MCF 10A (cell line): ENCODE measurements around the gene GPN3. TPM values are rescaled to one million over a fixed set of nuclear protein-coding genes. Genes with fewer than 3 reads are reported as not detected.
"Not testable (repeated sequence)": the region's sequence is repeated elsewhere in the genome, so short reads cannot be mapped to it uniquely, and the experiment has no call there.

Experiments used
- BruUV-seq: library from RNA; stranded (reverse); fragments of 400-500 nt; replicated peaks from 2 replicates; lab custom pipeline; 2021; lab: Mats Ljungman, UMichigan
- CTCF ChIA-PET: fragments of 300-600 bp; sonication (Branson Sonifier 250); formaldehyde crosslinking; extraction: SDS; loops from one replicate; lab custom pipeline; 2021; ENCODE audit warnings: antibody characterized with exemption, inconsistent platforms; lab: Yijun Ruan, JAX
- POLR2A ChIA-PET: fragments of 300-600, 350-650 bp; sonication (Branson Sonifier 250); formaldehyde crosslinking; extraction: SDS; loops from one replicate; lab custom pipeline; 2020; ENCODE audit warnings: antibody characterized with exemption, inconsistent platforms; lab: Yijun Ruan, JAX
- DNase-seq: peaks from one replicate; pipeline ENCODE4 v3.0.0-alpha.2; 2018; ENCODE audit not compliant: unreplicated experiment
- H3K27ac Mint-ChIP-seq: one replicate; pipeline ENCODE4 v1.8.0; 2022; ENCODE audit warnings: mild to moderate bottlenecking, low read depth, mixed read lengths; ENCODE audit not compliant: unreplicated experiment
- H3K27me3 Mint-ChIP-seq: one replicate; pipeline ENCODE4 v1.8.0; 2022; ENCODE audit warnings: mixed read lengths; ENCODE audit not compliant: insufficient read depth, unreplicated experiment
- H3K36me3 Mint-ChIP-seq: one replicate; pipeline ENCODE4 v1.8.0; 2022; ENCODE audit warnings: mild to moderate bottlenecking, moderate library complexity, mixed read lengths; ENCODE audit not compliant: insufficient read depth, unreplicated experiment
- H3K4me1 Mint-ChIP-seq: one replicate; pipeline ENCODE4 v1.8.0; 2022; ENCODE audit warnings: mixed read lengths; ENCODE audit not compliant: insufficient read depth, unreplicated experiment
- H3K4me3 Mint-ChIP-seq: one replicate; pipeline ENCODE4 v1.8.0; 2022; ENCODE audit warnings: mild to moderate bottlenecking, moderate library complexity, mixed read lengths; ENCODE audit not compliant: unreplicated experiment
- H3K9me3 Mint-ChIP-seq: one replicate; pipeline ENCODE4 v1.8.0; 2022; ENCODE audit warnings: mixed read lengths; ENCODE audit not compliant: unreplicated experiment
- CTCF ChIP-seq: fragments of 200-600 bp; IDR thresholded peaks from one replicate; pipeline ENCODE4 v1.8.0; 2022; ENCODE audit warnings: antibody characterized with exemption, mild to moderate bottlenecking; ENCODE audit not compliant: unreplicated experiment
- intact Hi-C: fragments of 100-400 bp; cut with micrococcal nuclease; formaldehyde crosslinking; loops from 2 replicates; pipeline ENCODE4 v1.14.1; 2022
- total RNA-seq: library from RNA; stranded (reverse); gene quantifications from 2 replicates; pipeline ENCODE4 v1.2.3, GENCODE V29; 2022

GPN3 gene
- total RNA-seq, 1 experiment from 2014 or later, result 18.1 TPM

- Mint-ChIP-seq H3K36me3 (peaks cover 40% of the 10 kb centered on the region), H3K9me3 (no peaks in the 10 kb centered on the region), H3K27me3 (no peaks in the 10 kb centered on the region), H3K4me1 (peaks cover 14% of the 10 kb centered on the region), H3K4me3 (peak overlapping the region; percentile 92), H3K27ac (peak overlapping the region; percentile 59)
- no TSS peak for BruUV-seq
- CTCF ChIA-PET, result interaction anchor here (0.7 to 2.2 kb wide), 4 partner anchors 11 to 103 kb away, joined by 3 to 7 read pairs (median 4); partner anchors contain the start of genes ARPC3, FAM216A and GPN3
- peak; percentile 70 for DNase-seq
- POLR2A ChIA-PET, result interaction anchor here (0.6 to 5.9 kb wide), 15 partner anchors 10 to 375 kb away, joined by 3 to 117 read pairs (median 4); partner anchors contain the start of genes ARPC3, FAM216A, GPN3 and IFT81
- TF ChIP-seq CTCF, result no peak
- intact Hi-C loops, result no loop called here
Measured at GRCh38 chr12:110498984-110499706, 31.1 kb upstream of the GPN3 start.

GRCh38 chr12:110475426-110475825 lies 7.4 kb upstream of the GPN3 start:
- H3K9me3 Mint-ChIP-seq, result no peaks in the 10 kb centered on the region
- peaks cover 43% of the 10 kb centered on the region for H3K36me3 Mint-ChIP-seq
- intact Hi-C loops, result no loop called here
- no peak overlapping the region for H3K4me3 Mint-ChIP-seq
- H3K4me1 Mint-ChIP-seq, result no peaks in the 10 kb centered on the region
- no peak for DNase-seq
- no peak for TF ChIP-seq CTCF
- H3K27ac Mint-ChIP-seq, result no peak overlapping the region
- H3K27me3 Mint-ChIP-seq, result no peaks in the 10 kb centered on the region
- POLR2A ChIA-PET, result no interaction called here
- BruUV-seq, result no TSS peak
- CTCF ChIA-PET, result interaction anchor here (0.6 to 0.8 kb wide), 6 partner anchors 11 to 495 kb away, joined by 3 to 4 read pairs (median 3); no protein-coding TSS in a partner anchor

- Mint-ChIP-seq H3K27ac (peak overlapping the region; percentile 93), H3K27me3 (no peaks in the 10 kb centered on the region), H3K9me3 (no peaks in the 10 kb centered on the region), H3K4me3 (peak overlapping the region; percentile 88), H3K4me1 (peaks cover 11% of the 10 kb centered on the region), H3K36me3 (peaks cover 32% of the 10 kb centered on the region)
- no peak for DNase-seq
- CTCF ChIA-PET, result interaction anchor here (0.6 to 6.4 kb wide), 10 partner anchors 9 to 534 kb away, joined by 3 to 85 read pairs (median 4); partner anchors contain the start of gene ARPC3
- no TSS peak for BruUV-seq
- POLR2A ChIA-PET, result interaction anchor here (0.5 to 6.5 kb wide), 46 partner anchors 8 to 472 kb away, joined by 3 to 126 read pairs (median 5); partner anchors contain the start of genes ANAPC7, ARPC3, GIT2 and PPP1CC
- TF ChIP-seq CTCF, result no peak
- intact Hi-C loops, result loop anchor here (1.0 kb wide), 2 partner anchors 18 to 34 kb away; partner anchors contain the start of genes ARPC3, RAD9B and VPS29
Measured at GRCh38 chr12:110467847-110468213, 227 bp downstream of the GPN3 start.

- POLR2A ChIA-PET, result interaction anchor here (0.6 to 6.5 kb wide), 11 partner anchors 8 to 147 kb away, joined by 3 to 126 read pairs (median 9); partner anchors contain the start of genes ARPC3, RAD9B, TCTN1 and VPS29
- intact Hi-C loops, result no loop called here
- CTCF ChIA-PET, result interaction anchor here (0.6 to 6.4 kb wide), 4 partner anchors 97 to 1218 kb away, joined by 3 to 85 read pairs (median 3); no protein-coding TSS in a partner anchor
Measured at GRCh38 chr12:110466791-110467190, 1.3 kb downstream of the GPN3 start.

GRCh38 chr12:110465765-110466164 lies 2.3 kb downstream of the GPN3 start:
- H3K4me3 Mint-ChIP-seq, BruUV-seq, H3K27me3 Mint-ChIP-seq, H3K27ac Mint-ChIP-seq, DNase-seq, intact Hi-C loops, H3K9me3 Mint-ChIP-seq: not testable (repeated sequence)
- H3K4me1 Mint-ChIP-seq, result peaks cover 11% of the 10 kb centered on the region
- CTCF ChIA-PET, result interaction anchor here (1.2 kb wide), 1 partner anchor 15 kb away, joined by 14 read pairs; the partner anchor contains the start of gene ARPC3
- H3K36me3 Mint-ChIP-seq, result peaks cover 40% of the 10 kb centered on the region
- POLR2A ChIA-PET, result interaction anchor here (0.6 to 6.5 kb wide), 5 partner anchors 13 to 148 kb away, joined by 3 to 126 read pairs (median 3); partner anchors contain the start of genes ARPC3, RAD9B, TCTN1 and VPS29

More at GRCh38 chr12:110466791-110467190, 1.3 kb downstream of the GPN3 start:
- Mint-ChIP-seq H3K36me3 (peaks cover 33% of the 10 kb centered on the region), H3K4me1 (peaks cover 11% of the 10 kb centered on the region), H3K9me3 (no peaks in the 10 kb centered on the region), H3K27ac (peak overlapping the region; percentile 93), H3K27me3 (no peaks in the 10 kb centered on the region), H3K4me3 (peak overlapping the region; percentile 88)
- DNase-seq, result no peak
- TF ChIP-seq CTCF, result no peak
- no TSS peak for BruUV-seq
